SIG-M5 treated with dmso at 0.1 percent for 504 hours (cell line): ENCODE measurements around the gene FKBP11.

Source experiments
- DNase-seq: peaks from one replicate; lab custom pipeline; 2025; ENCODE audit not compliant: unreplicated experiment; lab: John Stamatoyannopoulos, UW

The FKBP11 gene

DNA sequence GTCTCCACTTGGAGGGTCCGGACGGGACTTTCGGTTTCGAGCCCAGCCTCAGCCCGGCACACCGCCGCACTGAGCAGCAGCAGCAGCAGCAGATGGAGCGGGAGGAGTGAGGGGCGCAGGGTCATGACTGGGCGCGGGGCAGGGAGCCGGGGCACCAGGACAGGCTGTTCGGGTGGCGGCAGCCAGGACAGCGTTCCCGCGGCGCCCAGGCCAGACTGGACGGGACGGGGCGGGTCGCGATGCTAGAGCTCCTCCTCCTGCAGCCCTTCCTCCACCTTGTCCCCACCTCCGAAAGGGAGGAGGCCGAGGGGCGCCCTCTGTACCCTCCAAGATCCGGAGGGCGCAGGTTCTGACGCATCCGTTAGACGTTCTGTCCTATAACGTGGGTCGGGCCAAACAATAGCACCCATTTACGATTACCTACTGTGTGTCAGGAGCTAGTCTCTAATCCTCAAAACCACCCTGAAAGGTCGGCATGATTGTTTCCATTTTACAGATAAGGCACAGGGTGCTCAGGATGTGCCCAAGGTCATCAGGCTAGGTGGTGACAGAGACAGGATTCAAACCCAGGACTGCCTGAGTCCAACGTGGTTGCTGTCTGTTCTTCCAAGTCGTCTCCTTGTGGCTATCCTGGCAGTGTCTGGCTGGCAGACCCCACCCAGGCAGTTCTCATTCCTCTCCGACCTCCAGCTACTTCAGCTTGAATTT, at the start of gene FKBP11:
Gene FKBP11 (minus strand): TSS at position 189 of the 708 bp plus-strand sequence. CDS start 64 bp downstream, at position 125.
- DNase-seq: peak; percentile 31

- DNase-seq: no peak
These were observed 48.8 kb upstream of the FKBP11 start for GRCh38 chr12:48973941-48974673.

- DNase-seq: no peak
These were observed 48.2 kb upstream of the FKBP11 start for GRCh38 chr12:48973531-48973930.

- DNase-seq: no peak
These were observed 47.7 kb upstream of the FKBP11 start for GRCh38 chr12:48972952-48973483.

DNA sequence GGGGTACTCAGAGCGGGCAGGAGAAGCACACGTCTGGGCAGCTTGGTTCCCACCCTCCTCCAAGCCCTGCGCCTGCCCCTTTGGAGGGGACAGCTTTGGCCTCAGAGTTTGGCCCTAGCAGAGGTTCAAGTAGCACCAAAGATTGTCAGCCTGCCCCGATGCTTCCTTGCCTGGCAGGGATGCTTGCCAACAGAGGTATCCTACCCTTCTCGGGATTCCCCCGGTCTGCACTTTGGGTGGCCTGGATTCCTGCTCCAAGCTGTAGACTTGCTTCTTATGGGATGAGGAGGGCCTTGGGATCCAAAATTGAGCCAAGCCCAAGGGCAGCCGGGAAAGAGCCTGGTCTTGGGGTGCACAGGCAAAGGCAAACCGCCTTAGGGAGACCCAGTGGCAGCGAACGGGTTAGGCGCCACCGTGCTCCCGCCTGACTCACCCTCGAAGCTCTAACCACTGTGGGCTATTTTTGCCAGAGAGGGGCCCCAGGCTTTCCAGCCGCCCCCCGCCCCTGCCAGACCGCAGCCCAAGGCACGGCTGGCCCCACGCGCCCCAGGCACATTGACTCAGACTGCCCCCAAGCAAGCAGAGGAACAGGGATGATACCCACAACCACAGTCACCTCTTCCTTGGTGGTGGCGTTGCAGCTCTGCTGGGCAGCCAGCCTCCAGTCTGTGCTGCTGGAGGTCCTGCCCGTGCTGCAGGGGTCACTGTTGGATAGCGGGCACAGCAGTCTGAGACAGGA, 47.1 kb upstream of the FKBP11 start:
- DNase-seq: peak; percentile 94

GRCh38 chr12:48970702-48971334, 45.5 kb upstream of the FKBP11 start:
- no peak for DNase-seq

GRCh38 chr12:48969833-48970701, 44.8 kb upstream of the FKBP11 start:
- no peak for DNase-seq

GRCh38 chr12:48969160-48969771, 44.0 kb upstream of the FKBP11 start:
- no peak for DNase-seq

GRCh38 chr12:48968467-48968866, 43.2 kb upstream of the FKBP11 start:
- DNase-seq: no peak

DNA sequence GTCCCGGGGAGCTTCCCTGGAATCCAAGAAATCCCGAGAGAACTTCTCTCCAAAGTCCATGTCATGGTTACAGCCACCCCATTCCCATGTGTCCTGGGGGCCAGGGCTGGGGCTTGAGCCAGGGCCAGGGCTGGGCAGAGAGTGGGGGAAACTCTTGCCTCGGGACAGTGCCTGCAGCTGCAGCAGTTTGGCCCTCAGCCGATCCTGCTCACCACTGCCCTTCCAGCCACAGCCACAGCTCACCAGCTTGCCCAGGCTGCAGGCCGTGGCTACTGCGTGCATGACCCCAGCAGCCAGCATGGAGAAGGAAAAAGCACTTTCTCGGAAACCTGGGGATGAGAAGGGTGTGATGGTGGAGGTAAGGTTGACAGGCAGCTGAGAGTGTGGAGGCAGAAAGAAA, 42.7 kb upstream of the FKBP11 start:
- no peak for DNase-seq

DNA sequence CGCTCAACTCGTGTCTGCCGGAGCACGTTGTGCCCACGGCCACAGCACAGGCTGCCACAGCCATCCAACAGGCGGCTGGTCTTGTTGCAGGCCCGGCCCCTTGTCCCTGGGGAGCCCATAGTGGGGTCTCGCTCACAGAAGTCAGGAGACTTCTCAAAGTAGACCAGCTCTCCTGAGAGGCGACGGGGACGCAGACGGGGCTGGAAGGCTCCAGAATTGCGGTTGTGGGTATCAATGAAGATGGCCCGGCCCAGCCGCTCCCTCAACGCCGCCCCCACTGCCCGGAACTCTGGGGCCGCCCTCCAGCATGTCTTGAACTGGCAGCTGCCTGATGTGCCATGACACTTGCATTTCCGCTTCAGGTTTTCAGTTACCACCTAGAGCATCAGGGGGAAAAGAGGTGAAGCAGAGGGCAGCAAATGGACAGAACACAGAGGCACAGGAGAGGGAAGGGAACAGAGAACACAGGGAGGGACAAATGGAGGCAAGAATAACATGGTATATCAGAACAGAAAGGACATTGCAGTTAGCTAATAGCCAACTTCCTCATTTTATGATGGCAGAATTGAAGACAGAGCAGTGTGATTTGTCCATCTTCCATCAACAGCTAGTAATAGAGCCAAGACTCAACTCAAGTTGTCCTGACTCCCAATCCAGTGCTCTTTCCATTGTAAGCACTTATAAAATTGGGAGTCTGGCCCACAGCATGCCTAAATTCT, 41.0 kb upstream of the FKBP11 start:
- peak; percentile 71 for DNase-seq

DNA sequence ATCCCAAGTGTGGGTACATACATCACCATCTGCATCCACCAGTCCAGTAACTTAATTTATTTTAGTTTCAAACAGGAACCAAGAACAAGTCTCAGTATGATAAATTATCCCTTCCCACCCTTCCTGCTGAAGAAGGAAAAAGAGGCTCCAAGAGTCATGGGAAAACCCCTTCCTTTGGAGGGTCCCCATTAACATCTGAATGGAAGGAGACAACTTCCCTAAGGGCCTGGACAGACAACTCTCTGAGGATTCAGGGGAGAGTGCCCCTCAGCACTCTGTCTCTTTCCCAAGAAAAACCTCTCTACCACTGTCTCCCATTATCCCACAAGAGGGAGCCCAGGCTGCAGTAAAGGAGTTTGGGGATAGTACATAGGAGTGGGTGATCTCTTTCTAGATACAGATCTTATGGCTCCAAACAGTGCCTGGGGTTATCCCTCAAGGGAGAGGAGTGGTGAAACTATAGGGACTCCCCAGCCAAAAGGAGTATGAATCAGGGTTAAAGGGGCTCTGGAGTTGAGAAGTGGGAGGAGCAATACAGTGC, 40.1 kb upstream of the FKBP11 start:
- no peak for DNase-seq

- no peak for DNase-seq
These were observed 36.5 kb upstream of the FKBP11 start for GRCh38 chr12:48961801-48962200.

DNA sequence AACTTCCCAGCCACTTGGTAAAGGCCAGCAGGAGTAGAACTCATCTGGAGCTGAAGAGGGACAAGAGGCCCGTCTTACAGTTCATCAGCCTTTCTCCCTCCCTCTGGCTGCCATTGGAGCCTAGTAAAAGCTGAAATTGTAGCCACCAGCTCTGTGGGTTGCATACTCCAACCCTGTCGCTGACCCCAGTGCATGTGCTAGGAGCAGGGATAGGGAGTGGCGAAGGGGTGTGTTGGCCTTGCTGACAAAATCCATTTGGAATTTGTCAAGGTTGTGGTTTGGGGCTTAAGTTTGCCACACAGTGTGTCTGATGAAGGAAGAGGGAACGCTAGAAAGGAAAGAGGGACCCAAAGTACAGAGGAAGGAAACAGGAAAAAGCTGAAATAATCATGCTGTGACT, 36.0 kb upstream of the FKBP11 start:
- no peak for DNase-seq

DNA sequence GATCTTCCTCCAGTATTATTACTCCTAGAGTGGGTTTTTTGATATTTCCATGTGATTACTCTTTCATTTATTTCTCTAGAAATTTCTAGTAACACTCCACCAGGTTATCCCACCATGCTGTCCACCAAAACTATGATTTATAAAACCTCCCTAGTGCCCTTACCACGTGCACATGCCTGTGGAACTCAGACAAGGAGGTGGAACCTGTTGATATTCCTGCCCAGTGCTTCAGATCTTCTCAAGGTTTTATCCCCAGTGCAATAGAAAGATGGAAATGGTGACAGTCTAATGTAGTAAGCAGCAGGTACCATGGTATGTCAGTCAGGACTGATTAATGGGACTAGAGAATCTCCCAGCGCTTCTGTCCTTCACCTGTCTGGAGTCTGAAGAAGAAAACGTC, 35.5 kb upstream of the FKBP11 start:
- DNase-seq: no peak

- peak; percentile 52 for DNase-seq
These were observed 32.7 kb upstream of the FKBP11 start for GRCh38 chr12:48958049-48958388.

DNA sequence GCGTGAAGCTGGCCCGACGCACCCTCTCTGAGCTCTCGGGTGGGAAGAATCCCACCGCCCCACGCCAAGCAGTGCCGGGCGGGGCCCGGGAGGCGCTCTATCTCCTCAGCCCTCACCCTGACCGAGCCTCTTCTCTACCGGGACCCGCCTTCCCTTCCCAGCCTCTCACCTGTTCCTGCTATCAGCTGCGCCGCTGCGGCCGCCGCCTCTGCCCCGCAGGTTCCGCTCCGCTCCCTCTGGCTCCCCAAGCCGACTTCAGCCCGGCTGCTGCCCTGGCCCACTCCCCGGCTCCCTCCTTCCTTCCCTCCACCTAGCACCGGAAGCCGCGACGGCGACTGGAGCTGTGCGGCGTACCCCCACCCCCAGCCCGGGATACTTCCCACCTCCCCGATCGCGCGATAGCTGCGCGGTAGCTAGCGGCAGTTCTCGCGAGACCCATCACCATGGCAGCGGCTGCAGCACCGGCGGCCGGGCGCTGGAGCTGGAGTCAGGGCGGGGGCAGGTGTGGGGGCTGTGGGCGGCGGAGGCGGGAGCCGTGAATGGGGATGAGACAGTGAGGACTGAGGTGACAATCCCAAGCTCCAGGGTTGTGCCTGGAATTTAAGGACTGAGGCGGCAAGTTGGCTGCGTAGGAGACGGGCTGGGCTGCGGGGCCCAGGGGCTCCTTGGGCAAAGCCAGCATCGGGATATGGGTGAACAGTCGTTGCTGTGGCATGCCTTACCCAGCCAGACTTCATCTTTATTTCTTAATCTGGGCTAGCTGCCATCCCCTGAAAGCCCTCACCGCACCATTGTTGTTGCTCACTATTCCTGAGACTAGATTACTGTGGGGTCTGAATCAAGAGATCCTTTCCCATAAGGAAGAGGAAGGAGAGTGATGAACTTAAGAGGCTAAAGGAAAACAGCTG, 32.1 kb upstream of the FKBP11 start, which contains the start of gene ARF3:
Gene ARF3 (minus strand): TSS at position 347 of the 908 bp plus-strand sequence. CDS start 16,392 bp downstream, outside the sequence.
- peak; percentile 96 for DNase-seq
